HG02623 (cell line): Measurements from ENCODE around the gene FANCD2OS.
"Not testable (repeated sequence)": the region's sequence is repeated elsewhere in the genome, so short reads cannot be mapped to it uniquely, and the experiment has no call there.

Experiments
- ATAC-seq: cut with Tn5 transposase; IDR thresholded peaks from one replicate; pipeline ENCODE4 v1.9.1; 2021; ENCODE audit warnings: moderate library complexity; ENCODE audit not compliant: unreplicated experiment

Gene FANCD2OS, protein sequence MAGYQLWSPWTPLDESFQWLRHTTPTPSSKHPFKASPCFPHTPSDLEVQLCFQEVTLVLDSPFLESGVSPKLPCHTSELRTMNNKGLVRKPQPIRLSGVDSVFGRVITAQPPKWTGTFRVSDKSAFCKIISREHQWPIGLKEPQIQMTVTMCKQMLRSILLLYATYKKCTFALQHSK

DNA sequence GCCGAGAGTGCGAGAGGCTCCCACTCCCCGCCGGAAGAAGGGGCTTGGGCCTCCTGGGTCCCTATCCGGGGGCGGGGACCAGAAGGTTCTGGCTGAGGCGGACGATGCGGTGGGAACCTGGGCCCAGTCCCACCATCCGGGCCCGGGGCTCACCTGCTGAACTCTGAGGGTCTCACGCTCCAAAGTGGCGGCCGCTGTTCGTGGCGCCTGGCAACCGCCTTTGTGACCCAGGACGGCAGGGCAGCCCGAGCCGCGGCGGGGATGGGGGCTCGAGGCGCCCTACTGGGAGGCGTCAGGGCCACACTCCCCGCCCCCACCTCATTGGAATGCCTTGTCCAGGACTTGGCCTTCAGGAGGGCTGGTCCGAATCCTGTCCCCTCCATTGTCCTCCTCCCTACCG lies at the start of gene FANCD2OS:
FANCD2OS (minus strand) TSS at position 165 of the 400 bp plus-strand sequence. CDS start 3,481 bp downstream, outside the sequence.
- ATAC-seq, result no peak

DNA sequence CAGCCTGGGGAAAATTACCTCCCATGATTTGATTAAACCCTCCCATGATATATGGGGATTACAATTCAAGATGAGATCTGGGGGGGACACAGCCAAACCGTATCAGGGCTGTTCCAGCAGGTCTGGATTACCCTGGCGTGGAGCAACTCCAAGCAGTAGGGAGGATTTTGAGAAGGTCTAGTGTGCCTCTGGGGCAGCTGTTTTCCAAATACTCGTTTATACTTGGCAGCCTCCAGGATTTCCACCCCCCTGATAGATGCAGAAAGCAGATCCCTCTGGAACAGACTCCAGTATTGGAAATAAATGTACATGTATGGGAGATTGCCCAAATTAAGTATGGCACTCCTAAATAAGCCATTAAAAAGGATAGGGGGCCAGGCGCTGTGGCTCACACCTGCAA lies 49.0 kb upstream of the FANCD2OS start:
- ATAC-seq, result no peak

DNA sequence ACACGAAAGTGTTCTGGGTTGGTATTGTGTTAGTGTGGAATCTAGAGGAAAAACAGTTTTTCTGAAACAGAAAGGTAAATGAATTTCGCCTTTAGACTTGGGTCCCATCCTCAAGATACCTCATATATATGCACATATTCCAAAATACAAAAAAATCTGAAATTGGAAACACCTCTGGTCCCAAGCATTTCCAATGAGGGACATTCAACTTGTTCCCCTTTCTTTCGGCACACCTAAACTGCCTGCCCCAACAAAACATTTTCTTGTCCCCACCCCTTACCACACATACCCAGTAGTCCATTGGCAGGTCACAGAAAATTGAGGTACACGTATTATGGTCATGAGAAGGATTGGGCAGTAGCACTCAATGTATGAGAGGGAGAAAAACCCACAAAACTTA lies 47.6 kb upstream of the FANCD2OS start:
- no peak for ATAC-seq

DNA sequence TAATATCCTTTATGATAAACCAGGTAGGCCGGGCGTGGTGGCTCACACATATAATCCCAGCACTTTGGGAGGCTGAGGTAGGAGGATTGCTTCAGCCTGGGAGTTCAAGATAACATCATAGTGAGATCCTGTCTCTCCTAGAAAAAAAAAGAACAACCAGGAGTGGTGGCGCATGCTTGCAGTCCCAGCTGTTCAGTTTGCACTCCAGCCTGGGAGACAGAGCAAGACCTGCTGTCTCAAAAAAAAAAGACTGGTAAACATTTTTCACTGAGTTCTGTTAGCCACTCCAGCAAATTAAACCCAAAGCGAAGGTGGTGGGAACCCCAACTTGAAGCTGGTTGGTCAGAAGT lies 47.0 kb upstream of the FANCD2OS start:
- ATAC-seq, result no peak

DNA sequence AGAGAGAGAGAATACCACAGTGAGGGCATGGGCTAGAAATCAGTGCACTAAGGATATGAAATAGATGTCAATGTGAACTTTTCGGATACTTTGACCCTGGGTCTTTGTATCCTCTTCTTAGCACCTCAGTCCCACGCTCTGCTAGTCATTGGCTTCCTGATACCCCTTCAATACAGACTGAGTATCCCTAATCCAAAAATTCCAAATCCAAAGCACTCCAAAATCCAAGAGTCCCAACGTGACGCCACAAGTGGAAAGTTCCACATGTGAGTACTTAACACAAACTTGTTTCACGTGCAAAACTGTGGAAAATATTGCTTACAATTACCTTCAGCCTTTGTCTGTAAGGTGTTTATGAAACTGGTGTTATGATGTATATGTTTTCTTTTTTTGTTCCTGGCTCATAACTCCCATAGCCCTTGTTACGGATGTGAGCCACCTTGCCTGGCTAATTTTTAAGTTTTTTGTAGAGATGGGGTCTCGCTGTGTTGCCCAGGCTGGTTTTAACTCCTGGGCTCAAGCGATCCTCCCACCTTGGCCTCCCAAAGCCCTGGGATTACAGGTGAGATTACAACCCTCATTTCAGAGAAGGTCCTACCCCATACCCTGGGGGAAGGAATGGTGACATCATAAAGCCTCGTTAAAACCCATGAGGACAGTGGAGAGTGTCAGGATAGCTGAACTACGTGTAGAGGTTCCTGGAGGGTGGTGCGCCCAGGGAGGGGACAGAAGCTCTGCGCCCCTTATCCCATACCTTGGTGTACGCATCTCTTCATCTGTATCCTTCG lies 46.5 kb upstream of the FANCD2OS start:
- no peak for ATAC-seq

DNA sequence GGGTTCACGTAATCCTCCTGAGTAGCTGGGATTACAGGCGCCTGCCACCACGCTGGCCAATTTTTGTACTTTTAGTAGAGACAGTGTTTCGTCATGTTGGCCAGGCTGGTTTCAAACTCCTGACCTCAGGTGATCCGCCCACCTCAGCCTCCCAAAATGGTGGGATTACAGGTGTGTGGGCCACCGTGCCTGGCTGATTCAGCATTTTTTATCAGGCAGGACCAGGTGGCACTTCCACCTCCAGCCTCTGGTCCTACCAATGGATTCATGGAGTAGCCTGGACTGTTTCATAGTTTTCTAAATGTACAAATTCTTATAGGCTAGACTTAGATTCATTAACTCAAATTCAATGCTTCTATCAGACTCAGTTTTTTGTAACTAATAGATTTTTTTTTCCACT lies 42.9 kb upstream of the FANCD2OS start:
- ATAC-seq, result no peak

DNA sequence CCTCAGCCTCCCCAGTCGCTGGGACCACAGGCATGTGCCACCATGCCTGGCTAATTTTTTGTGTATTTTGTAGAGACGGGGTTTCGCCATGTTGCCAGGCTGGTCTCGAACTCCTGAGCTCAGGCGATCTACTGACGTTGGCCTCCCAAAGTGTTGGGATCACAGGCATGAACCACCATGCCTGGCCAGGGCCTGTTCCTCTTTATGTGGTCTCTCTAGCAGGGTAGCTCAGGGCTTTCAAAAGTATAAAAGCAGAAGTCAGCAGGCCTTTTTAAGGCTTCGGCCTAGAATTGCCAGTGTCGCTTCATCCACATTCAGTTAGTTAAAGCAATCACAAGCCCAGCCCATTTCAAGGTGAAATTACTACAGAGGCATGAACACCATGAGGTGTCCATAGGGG lies 41.2 kb upstream of the FANCD2OS start:
- no peak for ATAC-seq

DNA sequence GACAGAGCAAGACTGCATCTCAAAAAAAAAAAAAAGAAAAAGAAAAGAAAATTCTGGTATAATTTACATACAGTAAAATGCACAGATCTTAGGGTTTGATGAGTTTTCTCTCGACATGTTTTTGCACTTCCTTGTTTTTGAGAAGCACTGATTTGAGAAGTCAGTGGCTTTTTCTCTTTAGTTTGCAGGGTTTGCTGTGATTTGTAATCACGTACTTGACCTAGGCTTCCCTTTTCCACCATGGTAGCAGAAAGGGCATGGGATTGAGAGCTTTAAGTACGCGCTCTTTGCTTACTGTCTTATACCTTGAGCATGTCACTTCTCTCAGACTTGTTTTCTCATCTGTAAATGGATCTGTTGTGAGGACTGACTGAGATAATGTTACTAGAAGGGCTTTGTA lies 37.6 kb upstream of the FANCD2OS start:
- no peak for ATAC-seq

DNA sequence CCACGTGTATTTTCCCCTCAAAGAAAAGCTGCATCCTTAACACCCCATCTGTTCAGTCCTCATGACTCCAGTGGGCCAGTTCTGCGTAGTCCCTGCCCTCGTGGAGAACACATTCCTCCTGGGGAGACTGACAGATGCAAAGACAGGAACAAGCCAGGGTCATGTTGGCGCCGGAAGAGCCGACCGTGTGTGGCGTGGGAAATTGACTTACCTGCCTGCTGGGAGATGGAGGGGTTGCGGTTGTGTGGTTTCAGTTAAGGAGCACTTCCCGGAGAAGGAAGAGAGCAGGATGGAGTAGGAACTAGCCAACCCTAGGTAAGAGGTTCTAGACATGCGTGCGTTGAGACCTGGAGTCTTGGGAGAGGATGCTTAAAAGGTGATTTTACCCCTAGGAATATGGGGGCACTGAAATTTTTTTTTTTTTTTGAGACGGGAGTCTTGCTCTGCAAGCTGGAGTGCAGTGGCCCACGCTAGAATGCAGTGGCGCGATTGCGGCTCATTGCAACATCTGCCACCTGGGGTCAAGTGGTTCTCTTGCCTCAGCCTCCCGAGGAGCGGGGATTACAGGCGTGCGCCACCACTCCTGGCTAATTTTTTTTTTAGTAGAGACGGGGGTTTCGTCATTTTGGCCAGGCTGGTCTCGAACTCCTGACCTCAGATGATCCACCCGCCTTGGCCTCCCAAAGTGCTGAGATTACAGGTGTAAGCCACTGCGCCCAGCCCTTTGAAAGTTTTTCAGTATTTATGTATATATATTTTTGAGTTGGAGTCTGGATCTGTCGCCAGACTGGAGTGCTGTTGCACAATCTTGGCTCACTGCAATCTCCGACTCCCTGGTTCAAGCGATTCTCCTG lies 34.9 kb upstream of the FANCD2OS start:
- no peak for ATAC-seq

DNA sequence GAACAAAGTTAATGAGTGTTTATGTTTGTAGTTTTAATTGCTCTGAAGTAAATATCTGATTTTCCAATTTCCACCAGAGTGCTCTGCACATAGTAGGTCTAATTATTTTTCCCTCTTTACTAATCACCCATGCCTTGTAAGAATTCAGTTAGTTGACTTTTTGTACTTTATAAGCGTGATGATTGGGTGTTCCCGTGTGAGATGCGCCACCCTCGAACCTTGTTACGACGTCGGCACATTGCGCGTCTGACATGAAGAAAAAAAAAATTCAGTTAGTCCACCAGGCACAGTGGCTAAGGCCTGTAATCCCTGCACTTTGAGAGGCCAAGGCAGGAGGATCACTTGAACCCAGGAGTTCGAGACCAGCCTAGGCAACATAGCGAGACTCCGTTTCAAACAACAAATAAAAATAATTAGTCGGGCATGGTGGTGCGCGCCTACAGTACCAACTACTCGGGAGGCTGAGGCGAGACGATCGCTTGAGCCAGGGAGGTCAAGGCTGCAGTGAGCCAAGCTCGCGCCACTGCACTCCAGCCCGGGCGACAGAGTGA lies 33.0 kb upstream of the FANCD2OS start:
- ATAC-seq, result no peak

DNA sequence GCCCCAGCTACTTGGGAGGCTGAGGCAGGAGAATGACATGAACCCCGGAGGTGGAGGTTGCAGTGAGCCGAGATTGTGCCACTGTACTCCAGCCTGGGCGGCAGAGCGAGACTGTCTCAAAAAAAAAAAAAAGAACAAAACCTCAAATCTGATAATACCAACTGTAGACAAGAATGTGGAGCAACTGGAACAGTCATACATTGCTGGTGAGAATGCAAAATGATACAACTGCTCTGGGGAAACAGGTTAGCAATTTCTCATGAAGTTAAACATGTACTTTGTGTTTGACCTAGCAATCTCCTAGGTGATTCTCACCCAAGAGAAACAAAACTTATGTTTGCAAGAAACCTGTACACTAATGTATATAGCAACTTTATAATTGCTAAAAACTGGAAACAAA lies 29.1 kb upstream of the FANCD2OS start:
- no peak for ATAC-seq

DNA sequence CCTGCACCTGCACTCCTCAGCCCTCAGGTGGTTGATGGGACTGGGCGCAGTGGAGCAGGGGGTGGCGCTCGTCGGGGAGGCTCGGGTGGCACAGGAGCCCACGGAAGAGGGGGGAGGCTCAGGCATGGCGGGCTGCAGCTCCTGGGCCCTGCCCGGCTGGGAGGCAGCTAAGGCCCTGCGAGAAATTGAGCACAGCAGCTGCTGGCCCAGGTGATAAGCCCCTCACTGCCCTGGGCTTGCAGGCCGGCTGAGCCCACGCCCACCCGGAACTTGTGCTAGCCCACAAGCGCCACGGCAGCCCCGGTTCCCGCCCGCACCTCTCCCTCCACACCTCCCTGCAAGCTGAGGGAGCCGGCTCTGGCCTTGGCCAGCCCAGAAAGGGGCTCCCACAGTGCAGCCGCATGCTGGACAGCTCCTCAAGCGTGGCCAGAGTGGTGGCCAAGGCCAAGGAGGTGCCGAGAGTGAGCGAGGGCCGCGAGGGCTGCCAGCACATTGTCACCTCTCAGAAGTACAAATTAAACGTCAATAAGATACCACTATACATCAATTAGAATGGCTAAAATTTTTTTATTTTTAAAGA lies 28.5 kb upstream of the FANCD2OS start:
- no peak for ATAC-seq

DNA sequence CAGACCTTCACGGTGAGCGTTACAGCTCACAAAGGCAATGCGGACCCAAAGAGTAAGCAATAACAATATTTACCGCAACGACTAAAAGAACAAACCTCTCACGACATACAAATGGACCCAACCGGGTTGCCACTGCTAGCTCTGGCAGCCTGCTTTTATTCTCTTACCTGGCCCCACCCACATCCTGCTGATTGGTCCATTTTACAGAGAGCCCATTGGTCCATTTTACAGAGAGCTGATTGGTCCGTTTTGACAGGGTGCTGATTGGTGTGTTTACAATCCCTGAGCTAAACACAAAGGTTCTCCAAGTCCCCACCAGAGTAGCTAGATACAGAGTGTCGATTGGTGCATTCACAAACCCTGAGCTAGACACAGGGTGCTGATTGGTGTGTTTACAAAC lies 27.8 kb upstream of the FANCD2OS start:
- ATAC-seq, result not testable (repeated sequence)

DNA sequence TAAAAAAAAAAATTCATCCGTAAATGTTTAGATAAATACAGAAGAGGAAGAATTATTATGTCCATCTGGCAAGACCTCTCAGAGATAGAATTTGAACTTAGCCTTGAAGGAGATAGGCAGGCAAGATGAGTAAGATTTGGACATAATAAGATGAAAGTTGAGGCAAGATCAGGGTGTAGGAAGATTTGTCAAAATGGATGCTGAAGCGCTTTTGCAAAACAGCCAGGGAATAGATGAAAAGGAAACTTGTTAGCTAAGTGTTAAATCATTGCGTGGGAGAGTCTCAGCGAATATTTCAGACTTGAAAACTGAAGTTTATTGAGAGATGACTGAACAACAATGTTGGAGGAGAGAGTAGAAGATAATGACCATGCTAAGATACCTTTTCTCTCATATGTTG lies 14.7 kb upstream of the FANCD2OS start:
- ATAC-seq, result no peak

DNA sequence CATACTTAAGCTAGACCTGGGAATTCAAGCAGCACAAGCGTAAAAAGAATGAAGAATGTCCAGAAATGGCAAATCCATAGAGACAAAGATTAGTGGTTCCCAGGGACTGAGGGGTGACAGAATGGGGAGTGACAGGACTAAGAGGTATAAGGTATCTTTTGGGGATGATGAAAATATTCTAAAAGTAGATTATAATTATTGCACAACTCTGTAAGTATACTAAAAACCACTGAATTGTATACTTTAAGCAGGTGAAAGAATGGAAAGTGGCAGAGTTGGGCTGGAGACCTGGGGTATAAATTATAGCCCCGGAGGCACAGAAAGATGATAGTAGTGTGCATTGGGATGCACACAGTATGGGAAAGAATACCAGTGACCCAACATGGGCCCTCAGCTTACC lies 13.0 kb upstream of the FANCD2OS start:
- no peak for ATAC-seq

DNA sequence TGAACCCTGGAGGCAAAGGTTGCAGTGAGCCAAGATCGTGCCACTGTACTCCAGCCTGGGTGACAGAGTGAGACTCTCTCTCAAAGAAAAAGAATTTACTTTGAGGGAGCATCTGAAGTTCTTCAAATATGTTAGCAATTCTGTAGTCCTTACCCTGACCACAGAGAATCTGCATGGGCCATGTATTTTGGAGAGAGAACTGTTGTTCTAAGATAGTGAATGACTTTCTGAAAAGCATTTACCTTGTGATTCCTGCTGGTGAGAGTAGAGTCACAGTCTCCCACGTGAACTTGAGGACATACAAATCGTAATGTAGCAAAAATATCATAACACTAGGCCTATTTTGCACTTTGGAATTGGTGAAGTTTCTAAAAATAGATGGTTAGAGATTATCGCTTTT lies 11.3 kb upstream of the FANCD2OS start:
- ATAC-seq, result no peak

DNA sequence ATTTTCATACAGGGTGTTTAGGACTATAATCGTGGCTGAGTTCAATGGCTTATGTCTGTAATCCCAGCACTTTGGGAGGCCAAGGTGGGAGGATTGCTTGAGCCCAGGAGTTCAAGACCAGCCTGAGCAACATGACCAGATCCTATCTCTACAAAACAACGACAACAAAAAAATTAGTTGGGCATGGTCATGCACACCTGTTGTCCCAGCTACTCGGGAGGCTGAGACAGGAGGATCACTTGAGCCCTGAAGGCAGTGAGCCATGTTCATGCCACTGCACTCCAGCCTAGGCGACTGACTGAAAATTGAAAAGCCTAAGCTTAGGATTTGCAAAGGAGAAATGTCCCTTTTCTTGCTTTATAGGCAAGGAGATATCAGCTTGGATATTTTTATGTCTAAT lies 8.9 kb upstream of the FANCD2OS start:
- no peak for ATAC-seq

DNA sequence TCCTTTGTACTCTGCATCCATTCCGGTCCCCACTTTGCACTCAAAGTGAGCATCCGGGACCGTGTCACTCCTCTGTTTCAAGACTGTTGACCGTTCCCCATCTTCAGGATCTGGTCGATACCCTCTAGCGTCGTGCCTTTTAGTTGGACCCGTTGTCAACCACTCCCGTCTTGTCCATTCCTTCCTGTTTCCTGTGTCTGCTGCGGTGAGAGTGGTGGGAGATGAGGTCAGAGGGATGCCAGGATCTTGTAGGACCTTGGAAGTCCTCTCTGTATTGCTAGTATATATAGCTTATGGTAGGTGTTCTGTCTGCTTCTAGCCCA lies 8.0 kb upstream of the FANCD2OS start:
- no peak for ATAC-seq

DNA sequence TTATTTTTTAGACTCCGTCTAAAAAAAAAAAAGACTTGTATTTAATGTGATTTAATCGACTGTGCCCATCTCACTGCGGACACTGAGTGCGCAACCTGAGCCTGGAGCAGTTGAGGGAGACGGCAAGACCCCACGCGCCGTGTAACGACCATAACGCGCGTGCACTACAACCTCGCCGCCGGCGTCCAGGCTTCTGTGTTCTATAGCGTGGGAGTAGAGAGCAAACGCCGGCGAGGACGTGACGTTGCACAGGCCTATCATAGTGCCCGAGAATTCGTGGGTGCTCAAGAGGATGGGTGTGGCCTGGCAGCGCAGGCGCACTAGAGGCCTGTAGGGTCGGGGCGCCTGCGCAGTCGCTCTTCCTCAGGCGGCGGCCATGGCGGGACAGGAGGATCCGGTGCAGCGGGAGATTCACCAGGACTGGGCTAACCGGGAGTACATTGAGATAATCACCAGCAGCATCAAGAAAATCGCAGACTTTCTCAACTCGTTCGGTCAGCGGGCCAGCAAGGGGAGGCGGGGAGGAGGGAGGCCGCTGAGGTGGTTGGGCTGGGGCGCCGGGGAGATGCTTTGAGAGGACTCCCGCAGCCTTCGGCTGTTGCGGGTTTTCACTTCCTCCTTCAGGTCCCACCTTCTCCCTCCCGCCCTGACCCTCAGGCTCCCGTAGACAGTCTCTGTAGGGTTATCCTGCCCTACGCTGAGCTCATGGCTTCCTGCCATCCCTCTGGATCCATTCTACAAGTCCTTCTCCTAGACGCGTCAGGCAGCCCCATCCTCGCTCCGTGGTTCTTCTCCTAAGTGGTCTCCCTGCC lies 7.5 kb upstream of the FANCD2OS start, which contains the start of gene BRK1:
BRK1 (plus strand) TSS at position 350 of the 812 bp plus-strand sequence; CDS start at position 377, 27 bp downstream.
- peak; percentile 90 for ATAC-seq

DNA sequence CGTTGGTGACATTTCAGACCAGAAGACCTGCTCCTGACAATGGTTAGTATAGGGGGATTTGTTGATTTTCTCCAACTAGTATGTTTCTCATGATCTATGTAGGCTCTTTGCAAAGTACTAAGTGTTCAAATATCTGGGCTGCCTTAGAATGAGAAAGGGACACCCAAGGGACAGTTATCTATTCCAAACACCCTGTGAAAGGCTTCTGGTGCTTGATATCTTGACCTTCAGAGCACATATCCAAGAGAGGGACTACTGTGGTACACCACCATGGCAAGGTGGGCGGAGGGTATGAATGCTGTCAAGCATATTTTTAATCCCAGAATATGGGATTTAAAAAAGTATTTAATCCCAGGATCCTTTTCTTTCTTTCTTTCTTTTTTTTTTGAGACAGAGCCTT lies 1.1 kb downstream of the FANCD2OS start:
- ATAC-seq, result no peak
